GM12892 (cell line): ENCODE results near the gene PLCH1.

ENCODE experiments used
- DNase-seq: peaks from one replicate; pipeline ENCODE4 v3.0.0; 2011; ENCODE audit not compliant: insufficient read length
- FAIRE-seq: peaks from 2 replicates; lab custom pipeline; 2011; peaks lifted over from hg19 to GRCh38; lab: Jason Lieb, UNC
- POLR2A ChIP-seq: IDR thresholded peaks from 2 replicates; pipeline ENCODE4 v1.6.1; 2011; ENCODE audit warnings: low read depth, low read length, control low read depth
- POLR2AphosphoS5 ChIP-seq: IDR thresholded peaks from 2 replicates; pipeline ENCODE4 v1.6.1; 2011; ENCODE audit warnings: low read depth, low read length, control low read depth
- TAF1 ChIP-seq: IDR thresholded peaks from 2 replicates; pipeline ENCODE4 v1.6.1; 2011; ENCODE audit warnings: low read depth, mild to moderate bottlenecking, control low read depth, low read length, borderline replicate concordance

The PLCH1 gene

DNA sequence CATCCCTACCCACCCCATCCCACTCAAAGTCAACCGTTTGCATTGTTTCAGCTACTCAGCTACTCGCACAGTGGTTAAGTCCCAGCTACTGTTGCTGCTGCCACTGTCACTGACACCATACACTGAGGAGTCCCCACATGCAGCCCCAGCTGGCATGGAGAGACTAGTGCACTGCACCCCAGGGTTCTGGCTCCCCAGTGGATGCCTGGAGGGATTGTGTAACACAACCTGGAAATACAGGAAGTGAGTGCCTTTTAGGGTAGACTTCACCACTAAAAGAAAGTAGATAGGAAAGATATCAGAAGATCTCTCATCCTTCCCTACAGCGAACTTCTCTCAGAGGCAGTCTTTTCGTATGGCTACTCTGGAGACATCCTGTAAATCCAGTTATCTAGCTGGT, 282.2 kb downstream of the PLCH1 start:
- DNase-seq (no peak), FAIRE-seq (no peak)

DNA sequence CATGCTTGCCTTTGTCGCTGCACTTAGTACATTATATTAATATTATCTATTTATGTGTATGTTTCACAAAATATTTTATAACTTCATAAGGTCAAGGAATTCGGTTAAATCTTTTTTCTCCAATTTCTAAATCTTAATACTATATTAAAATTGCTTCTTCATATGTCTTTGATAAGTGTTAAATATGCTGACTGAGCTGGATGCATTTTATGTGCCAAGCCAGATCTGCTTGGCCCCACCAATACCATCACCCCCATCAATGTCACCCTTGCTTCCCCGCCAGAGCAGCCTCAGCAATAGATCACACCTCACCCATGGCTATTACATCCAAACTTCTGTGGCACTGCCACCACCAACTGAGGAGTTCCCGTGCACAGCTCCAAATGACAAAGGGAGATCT, 287.3 kb downstream of the PLCH1 start:
- TF ChIP-seq POLR2AphosphoS5 (no peak), TAF1 (no peak), POLR2A (no peak)
- no peak for FAIRE-seq
- no peak for DNase-seq

More for the DNA sequence above, 282.2 kb downstream of the PLCH1 start:
- TF ChIP-seq TAF1 = no peak
- no peak for TF ChIP-seq POLR2AphosphoS5
- TF ChIP-seq POLR2A = no peak

- no peak for FAIRE-seq
- no peak for DNase-seq
- TF ChIP-seq POLR2A (no peak), TAF1 (no peak), POLR2AphosphoS5 (no peak)
These were observed 289.1 kb downstream of the PLCH1 start for GRCh38 chr3:155455765-155456164.

DNA sequence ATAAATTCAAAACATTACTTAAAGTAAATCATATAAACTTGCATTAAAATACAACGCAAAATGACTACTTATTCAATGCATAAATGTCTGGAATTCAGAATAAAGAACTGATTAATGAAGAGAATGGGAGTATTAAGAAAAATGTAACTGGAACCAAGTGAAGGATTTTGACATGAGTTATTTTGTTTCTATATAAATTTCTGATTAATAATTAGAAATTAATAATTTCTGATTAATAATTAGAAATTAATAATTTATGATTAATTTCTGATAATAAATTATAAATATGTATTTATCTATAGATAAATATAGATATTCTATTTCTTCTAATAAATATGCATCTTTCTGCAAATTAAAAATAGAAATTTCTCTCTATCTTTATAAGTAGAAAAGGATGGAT, 291.4 kb downstream of the PLCH1 start:
- no peak for DNase-seq
- FAIRE-seq = no peak
- no peak for TF ChIP-seq POLR2AphosphoS5
- no peak for TF ChIP-seq POLR2A
- TF ChIP-seq TAF1 = no peak

DNA sequence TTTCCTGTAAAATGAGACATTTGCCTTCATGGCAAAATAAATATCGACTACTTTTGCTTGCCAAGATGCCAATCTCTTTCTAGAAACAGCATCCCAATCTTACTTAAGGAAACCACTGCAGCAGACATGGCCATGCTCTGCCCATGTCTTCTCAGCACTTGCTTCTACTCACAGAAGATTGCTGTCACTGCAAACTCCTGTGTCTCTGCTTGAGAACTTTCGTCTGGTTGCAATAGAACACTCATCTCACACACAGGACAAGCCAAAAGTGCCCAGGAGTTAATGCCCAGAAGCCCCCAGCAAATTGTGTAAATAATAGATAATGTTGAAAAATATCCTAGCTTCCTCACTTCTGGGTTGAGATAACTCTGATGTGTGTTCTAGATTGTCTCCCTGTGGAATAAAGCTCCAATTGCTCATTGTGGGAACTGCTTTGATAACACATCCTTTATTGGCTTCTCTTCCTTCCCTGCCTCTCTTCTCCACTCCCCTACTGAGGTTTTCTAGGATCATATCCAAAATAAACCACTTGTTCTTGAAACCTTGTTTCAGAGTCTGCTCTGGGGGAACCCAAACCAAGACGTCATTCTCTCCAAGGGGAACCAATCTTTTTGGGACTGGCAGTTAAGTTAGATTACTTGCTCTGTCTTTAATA, 295.1 kb downstream of the PLCH1 start:
- TF ChIP-seq TAF1 (no peak), POLR2AphosphoS5 (no peak), POLR2A (no peak)
- DNase-seq (no peak), FAIRE-seq (no peak)

- TF ChIP-seq POLR2A (no peak), POLR2AphosphoS5 (no peak), TAF1 (no peak)
- FAIRE-seq (no peak), DNase-seq (no peak)
These were observed 296.3 kb downstream of the PLCH1 start for GRCh38 chr3:155448531-155448930.

- FAIRE-seq (no peak), DNase-seq (no peak)
- TF ChIP-seq TAF1 (no peak), POLR2AphosphoS5 (no peak), POLR2A (no peak)
These were observed 298.5 kb downstream of the PLCH1 start for GRCh38 chr3:155446366-155446765.

DNA sequence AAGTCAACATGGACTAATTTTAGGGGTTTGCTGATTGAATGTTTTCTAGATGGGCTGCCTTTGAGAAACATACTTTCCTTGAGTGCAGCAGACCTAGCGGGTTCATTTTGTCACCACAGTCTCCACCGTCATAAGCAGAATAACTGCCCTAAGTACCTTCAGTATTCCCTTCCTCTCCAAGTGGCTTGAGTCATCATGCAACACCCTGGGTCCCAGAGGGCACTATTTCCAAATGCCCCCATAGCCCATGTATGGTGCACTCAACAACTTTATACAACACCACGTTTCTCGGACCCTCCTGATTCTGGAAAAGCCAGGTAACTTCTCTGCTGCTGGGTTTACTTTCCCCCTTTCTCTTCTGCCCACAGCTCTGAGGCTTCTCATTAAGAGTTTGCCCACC, 300.1 kb downstream of the PLCH1 start:
- DNase-seq = no peak
- TF ChIP-seq POLR2A (no peak), TAF1 (no peak), POLR2AphosphoS5 (no peak)
- FAIRE-seq = no peak

GRCh38 chr3:155443815-155444214, 301.1 kb downstream of the PLCH1 start:
- FAIRE-seq (no peak), DNase-seq (no peak)
- TF ChIP-seq TAF1 = no peak
- TF ChIP-seq POLR2AphosphoS5 = no peak
- TF ChIP-seq POLR2A = no peak

DNA sequence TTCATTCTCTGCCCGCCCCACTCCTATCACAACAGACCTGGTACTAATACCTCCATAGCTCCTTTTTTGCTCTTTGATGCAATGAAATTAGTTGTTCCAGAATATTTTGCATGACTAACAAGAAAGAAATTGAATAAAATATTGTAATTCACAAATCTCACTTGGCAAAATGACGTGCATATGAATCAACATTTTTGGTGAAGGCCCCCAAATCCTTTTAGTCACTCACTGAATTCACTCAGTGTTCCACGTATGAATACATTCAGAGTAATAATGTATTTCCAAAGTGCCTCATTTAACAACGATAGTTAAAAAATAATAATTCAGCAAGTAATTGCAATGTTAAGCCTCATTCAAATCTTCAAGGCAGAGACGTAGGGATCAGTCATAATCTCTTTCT, 302.8 kb downstream of the PLCH1 start:
- no peak for FAIRE-seq
- no peak for TF ChIP-seq POLR2AphosphoS5
- no peak for TF ChIP-seq POLR2A
- no peak for DNase-seq

DNA sequence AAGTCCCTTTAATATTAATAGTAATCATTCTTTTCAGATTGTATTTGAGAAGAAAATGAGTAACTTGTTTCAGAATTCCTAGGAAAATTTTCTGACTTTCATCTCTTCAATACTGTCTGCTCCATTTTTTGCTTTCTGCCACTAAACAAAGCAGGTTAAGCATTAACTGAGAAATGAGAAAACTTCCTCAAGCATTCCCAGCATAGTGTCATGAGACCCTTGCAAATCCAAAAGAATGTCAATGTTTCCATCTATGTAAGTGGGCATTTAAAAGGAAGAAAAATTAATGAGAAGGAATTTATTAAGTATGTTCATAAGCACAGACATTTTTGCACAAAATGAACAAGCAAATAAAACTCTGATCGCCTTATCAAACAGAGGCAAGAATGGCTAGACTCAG, 303.4 kb downstream of the PLCH1 start:
- no peak for TF ChIP-seq POLR2A
- no peak for TF ChIP-seq TAF1
- no peak for TF ChIP-seq POLR2AphosphoS5
- DNase-seq = no peak
- FAIRE-seq = no peak

GRCh38 chr3:155441026-155441425, 303.8 kb downstream of the PLCH1 start:
- DNase-seq = no peak
- TF ChIP-seq TAF1 (no peak), POLR2AphosphoS5 (no peak), POLR2A (no peak)
- no peak for FAIRE-seq

DNA sequence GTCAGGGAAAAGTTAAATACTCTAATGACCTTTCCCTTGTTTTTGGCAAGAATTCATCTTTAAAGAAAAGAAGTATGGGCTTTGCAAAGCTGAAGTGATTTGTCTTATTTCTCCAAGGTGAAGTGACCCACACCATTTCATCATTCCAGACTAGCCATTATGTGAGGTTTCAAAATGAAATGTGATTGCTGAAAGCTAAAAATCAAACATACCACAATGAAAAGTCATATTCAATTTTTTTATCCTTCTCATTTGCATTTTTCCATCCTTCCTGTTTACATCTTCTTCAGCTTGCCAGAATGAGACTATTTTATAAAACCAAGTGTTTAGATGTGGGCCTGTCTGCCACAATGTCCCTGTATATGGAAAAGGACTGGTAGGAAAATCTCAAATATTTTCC, 309.1 kb downstream of the PLCH1 start:
- TF ChIP-seq POLR2A (no peak), POLR2AphosphoS5 (no peak), TAF1 (no peak)
- no peak for FAIRE-seq
- DNase-seq = no peak
